Germinal center (tissue), 1 donor: Measurements from ENCODE around the gene NPW.
A peak's percentile ranks its signal among the peaks of the same experiment; 100 is the strongest.

Experiments
- DNase-seq: peaks from one replicate; pipeline ENCODE4 v3.0.0; 2012; ENCODE audit warnings: mixed read lengths, low spot score

Gene NPW

DNA sequence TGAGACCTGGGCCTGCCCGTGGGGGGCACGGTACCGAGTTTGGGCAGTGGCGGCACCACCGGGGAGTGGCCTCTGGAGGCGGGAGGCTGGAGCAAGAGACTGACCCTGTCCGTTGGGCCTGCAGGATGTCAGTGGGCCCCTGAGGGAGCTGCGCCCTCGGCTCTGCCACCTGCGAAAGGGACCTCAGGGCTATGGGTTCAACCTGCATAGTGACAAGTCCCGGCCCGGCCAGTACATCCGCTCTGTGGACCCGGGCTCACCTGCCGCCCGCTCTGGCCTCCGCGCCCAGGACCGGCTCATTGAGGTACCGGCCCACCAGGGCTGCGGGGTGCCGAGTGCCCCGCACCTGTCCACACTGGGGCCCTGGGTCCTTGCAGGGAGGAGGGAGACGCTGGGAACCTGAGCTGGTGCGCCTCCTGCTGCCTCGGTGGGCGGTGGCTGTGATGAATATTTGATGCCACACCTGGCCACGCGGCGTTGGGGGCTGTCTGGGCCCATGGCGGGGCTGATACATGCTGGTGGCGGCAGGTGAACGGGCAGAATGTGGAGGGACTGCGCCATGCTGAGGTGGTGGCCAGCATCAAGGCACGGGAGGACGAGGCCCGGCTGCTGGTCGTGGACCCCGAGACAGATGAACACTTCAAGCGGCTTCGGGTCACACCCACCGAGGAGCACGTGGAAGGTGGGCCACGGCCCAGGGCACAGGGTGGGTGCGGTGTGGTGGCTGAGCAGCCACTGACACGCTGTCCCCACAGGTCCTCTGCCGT lies 16.8 kb downstream of the NPW start:
- no peak for DNase-seq

GRCh38 chr16:2037115-2037514 lies 17.5 kb downstream of the NPW start:
- DNase-seq, result no peak

DNA sequence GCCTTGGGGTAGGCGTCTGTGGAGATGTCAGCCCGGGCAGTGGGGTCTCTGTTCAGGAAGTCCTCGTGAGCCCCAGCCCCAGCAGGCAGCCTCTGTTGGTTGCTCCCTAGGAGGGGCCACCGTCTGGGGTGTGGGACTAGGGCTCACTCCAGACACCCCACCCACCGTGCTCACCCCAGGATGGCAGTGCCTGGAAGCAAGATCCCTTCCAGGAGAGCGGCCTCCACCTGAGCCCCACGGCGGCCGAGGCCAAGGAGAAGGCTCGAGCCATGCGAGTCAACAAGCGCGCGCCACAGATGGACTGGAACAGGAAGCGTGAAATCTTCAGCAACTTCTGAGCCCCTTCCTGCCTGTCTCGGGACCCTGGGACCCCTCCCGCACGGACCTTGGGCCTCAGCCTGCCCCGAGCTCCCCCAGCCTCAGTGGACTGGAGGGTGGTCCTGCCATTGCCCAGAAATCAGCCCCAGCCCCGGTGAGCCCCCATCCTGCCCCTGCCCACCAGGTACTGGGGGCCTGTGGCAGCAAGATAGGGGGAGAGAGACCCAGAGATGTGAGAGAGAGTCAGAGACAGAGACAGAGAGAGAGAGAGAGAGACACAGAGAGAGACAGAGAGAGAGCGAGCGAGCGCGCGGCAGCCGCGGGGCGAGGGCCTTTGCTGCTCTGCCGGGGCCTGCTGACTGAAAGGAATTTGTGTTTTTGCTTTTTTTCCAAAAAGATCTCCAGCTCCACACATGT lies 18.2 kb downstream of the NPW start:
- no peak for DNase-seq

DNA sequence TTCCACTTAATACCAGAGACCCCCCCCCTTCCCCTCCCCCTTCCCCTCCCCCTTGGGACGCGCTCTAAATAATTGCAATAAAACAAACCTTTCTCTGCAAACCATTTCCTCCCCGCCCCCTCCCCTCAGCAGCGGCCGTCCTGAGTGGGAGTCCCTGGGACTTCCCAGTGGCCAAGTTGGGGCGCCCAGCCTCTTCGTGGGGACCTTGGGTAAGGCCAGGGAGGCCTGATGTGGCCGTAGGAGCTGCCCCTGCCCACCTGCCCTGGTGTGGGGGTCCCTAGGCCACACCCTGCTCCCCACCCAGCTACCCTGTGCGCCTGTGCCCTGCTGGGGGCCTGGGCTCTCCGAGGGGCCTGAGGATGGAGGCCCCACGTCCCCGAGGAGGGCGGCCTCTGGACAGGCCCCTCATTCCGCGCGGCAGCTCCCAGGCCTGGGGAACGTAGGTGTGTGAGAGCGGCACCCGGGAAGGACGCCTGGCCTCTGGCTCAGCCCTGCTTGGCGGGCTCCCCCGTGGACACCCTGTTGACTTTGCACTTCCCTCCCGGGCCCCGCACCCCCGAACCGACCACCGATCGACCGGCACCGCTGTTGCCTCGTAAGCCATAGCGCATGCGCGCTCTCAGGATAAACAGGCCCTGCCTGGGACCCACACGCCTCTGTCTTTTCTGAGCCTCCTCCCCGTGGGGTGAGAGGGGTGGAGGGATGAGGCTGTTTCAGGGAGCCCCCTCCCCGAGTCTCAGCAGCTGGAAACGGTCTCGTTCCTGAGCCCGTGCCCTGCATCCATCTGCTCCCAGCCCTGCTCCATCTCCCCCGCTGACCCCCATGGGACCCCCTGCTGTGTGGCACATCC lies 19.0 kb downstream of the NPW start:
- DNase-seq, result no peak

DNA sequence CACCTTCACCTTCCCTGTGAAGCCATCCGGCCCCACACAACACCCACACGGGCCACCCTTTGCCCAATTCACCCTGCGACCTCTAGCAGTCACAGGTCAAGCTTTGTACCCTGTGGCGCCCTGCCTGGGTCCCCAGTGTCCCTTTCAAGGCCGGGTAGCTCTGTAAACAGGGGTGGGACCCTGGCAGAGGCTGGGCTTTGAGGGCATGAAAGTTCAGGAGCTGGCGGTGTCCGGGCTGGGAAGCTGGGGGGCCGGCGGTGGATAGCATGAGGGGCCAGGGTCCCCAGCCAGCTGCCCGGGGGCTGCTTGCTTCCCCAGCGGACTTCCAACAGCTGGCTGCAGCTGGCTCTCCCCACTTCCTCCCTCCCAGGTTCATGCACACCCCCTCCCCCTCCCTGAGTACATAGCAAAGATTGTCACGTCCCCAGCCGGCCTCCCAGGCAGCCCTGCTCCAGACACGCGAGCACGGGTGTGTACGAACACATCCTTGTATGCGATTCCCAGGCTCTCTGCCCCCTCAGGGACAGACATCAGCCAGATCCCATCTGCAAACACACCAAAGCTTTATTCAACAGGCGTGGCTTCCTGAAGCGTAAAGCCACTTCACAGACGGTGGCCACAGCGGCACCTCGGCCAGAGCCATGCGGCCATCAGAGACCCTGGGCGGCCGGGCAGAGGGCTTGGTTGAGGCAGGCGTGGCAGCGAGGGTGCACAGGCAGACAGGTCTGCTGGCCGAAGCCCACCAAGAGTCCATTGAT lies 19.9 kb downstream of the NPW start:
- DNase-seq, result no peak

DNA sequence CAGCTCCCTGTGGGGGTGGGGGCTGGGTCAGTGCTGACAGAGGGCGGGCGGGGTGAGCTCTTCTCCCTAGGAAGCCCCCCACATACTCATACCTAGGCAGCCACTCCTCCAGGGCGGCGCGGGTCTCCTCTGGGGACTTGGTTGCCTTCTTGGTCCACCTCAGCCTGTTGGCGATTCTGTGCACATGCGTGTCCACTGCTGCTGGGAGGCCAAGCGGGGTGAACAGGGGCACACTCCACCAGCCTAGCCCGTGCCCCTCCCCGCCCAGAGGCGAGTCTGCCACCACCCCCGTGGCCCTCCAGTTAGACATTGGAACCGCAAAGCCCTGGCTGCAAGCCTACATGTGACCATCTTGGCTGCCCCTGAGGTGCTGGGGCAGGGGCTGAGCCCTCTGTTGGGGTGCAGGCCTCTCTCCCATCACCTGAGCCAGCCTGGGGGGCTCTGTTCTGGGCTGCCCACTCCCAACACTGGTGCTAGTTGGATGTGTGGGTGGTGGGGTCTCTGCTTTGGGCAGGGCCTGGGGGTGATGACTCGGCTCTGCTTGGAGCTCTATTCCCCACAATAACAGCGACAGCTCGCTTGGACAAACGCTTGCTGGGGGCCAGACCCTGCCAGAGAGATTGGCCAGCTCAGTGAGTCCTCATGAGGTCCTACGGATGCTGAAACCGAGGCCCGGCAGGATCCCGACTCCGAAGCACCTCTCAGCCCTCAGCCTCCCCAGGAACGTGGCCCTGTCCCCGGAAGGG lies 20.6 kb downstream of the NPW start:
- DNase-seq, result no peak

DNA sequence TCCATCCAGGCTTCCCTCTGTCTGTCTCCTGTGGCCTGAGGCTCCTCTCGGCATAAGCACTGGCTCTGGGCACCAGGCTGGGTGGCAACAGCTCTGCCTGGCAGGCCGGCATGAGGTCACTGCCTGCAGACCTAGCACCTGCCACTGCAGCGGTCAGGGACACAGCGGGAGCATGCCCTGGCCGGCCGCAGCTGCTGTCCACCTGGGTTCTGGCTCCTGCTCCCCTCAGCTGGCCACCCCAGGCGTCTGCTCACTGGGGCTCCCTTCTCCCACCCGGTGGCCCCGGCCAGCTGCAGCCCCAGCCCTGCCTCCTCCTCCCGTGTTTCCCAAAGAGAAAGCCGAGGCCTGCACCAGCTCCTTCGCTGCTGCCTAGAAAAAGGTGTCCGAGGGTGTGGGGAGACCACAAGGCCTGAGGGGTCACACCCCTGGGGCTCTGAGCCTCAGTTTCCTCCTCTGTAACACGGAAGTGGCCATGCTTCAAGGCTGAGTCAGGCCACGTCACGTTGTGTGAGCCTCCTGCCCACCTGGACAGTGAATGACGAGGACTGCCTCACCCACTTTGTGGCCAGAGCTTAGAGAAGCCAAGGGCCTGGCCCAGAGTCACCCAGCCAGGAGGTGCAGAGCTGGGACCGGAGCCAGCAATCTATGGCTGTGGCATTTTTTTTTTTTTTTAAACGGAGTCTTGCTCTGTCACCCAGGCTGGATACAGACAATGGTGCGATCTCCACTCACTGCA lies 21.4 kb downstream of the NPW start:
- no peak for DNase-seq

- DNase-seq, result no peak
Observed at GRCh38 chr16:2042171-2042985, 22.8 kb downstream of the NPW start.

DNA sequence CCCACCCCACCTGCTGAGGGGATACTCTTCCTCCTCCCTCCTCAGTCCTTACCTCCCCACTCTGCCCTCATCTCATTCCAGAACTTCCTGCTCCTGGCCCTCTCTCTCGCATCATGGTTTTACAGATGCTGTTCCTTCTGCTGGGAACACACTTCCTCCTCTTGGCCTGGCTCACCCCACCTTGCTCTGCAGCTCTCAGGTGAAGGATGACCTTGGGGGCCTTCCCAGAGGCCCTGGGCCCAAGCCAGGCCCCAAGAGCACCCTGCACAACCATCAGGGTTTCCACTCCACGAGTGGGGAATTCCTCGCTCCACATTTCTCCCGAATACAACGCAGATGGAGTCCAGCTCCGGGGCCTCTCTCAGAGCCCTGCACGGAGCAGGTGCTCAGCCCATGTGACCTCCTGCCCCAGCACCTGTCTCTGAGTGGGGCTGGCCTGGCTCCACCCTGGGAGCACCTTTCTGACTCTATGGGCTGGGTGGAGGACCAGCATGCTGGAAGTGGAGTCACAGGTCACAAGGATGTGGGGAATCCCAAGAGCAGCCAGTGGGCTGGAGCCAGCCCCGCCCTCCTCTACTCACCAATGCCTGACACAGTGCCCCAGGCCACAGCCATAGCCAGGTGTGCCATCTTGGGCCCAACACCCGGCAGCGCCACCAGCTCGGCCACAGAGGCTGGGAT lies 23.5 kb downstream of the NPW start:
- no peak for DNase-seq

DNA sequence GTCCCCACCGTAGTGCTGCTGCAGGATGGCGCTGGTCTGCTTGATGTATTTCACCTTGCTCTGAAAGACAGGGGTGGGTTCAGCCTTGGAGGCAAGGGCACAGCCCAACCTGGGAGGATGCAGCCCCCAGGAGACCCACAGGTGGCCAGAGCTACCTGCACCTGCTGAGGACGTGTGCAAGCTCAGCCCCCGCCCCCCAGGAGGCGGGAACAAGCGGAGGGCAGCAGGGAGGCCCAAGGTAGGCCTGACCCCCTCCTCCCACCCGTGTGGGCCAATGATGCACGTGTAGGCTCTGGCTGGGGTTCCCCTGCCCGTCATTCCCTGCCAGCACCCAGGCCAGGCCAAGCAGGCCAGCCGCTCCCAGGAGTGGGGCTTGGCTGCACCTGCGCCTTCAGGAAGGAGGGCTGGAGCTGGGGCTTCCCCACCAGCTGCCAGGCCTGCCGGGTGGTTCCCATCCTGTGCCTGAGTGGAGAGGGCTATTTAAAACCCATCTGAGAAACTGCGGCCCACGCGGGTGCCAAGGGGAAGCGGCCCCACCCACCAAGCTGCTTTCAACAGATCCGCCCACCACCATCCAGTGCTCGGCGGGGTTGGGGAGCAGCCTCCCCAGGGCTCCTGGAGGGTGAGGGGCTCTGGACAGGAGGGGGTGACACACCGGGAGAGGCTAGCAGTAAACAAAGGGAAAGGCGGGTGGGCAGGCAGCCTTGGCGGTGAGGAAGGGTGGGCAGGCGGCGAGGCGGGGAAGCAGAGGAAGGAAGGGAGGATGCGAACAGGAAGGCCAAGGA lies 24.3 kb downstream of the NPW start:
- no peak for DNase-seq

- no peak for DNase-seq
Observed at GRCh38 chr16:2044541-2044940, 25.0 kb downstream of the NPW start.

GRCh38 chr16:2045965-2046892 lies 26.6 kb downstream of the NPW start:
- no peak for DNase-seq

- DNase-seq, result no peak
Observed at GRCh38 chr16:2046893-2047329, 27.3 kb downstream of the NPW start.

GRCh38 chr16:2047330-2048115 lies 27.9 kb downstream of the NPW start, which contains the start of the genes NTHL1 and TSC2:
Gene NTHL1 (minus strand): TSS chr16:2047834. CDS start chr16:2047823, 11 bp downstream.
Gene TSC2 (plus strand): TSS chr16:2047985. CDS start chr16:2048616, 631 bp downstream.
- DNase-seq, result peak; percentile 92

- no peak for DNase-seq
Observed at GRCh38 chr16:2048116-2048543, 28.5 kb downstream of the NPW start.

DNA sequence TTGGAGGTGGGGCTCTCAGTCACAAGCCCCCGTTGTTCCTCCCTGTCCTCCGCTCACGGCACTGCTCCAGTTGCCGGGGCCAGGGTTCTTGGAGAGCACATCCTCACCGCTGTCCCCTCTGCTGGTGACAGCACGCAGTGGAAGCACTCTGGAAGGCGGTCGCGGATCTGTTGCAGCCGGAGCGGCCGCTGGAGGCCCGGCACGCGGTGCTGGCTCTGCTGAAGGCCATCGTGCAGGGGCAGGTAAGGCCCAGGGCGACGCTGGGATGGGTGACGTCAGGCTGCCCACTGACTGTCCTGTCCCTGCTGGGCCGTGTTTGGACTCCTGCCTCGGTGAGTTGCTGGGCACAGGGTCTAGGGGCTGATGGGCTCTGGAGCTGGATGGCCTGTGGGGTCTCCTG lies 33.6 kb downstream of the NPW start:
- DNase-seq, result no peak
